OCI-LY3 (cell line): ENCODE measurements around the gene SGCE.

Experiments used
- H2AFZ ChIP-seq: fragments of 200-600, 300-600 bp; shearing (Covaris generic); 2 replicates; pipeline ENCODE4 v1.6.0; 2014; ENCODE audit warnings: antibody characterized with exemption, low read depth, low read length
- H3K27ac ChIP-seq: fragments of 200-600, 300-600 bp; sonication (generic); 2 replicates; pipeline ENCODE4 v1.5.1; 2014; ENCODE audit warnings: mild to moderate bottlenecking, low read length, moderate library complexity, mixed read lengths
- H3K27me3 ChIP-seq: fragments of 200-600, 300-600 bp; sonication (generic); 2 replicates; pipeline ENCODE4 v1.6.1; 2014; ENCODE audit warnings: low read depth, low read length, mixed read lengths
- H3K36me3 ChIP-seq: fragments of 200-600, 300-600 bp; sonication (generic); replicated peaks from 2 replicates; pipeline ENCODE3; 2014; ENCODE audit warnings: low read depth, low read length, mixed read lengths
- H3K4me1 ChIP-seq: fragments of 300-600, 200-600 bp; sonication (generic); 2 replicates; pipeline ENCODE4 v1.6.1; 2014; ENCODE audit warnings: low read length, mixed read lengths
- H3K4me2 ChIP-seq: fragments of 200-600, 300-600 bp; sonication (generic); 2 replicates; pipeline ENCODE4 v1.6.1; 2014; ENCODE audit warnings: low read length, mixed read lengths
- H3K4me3 ChIP-seq: fragments of 300-600, 200-600 bp; sonication (generic); 2 replicates; pipeline ENCODE4 v1.5.1; 2014; ENCODE audit warnings: antibody characterized with exemption, mild to moderate bottlenecking, low read length, moderate library complexity
- H3K79me2 ChIP-seq: fragments of 300-600, 200-600 bp; shearing (Covaris generic); 2 replicates; pipeline ENCODE4 v1.6.1; 2014; ENCODE audit warnings: mild to moderate bottlenecking, low read length, mixed read lengths
- H3K9ac ChIP-seq: fragments of 300-600, 200-600 bp; shearing (Covaris generic); 2 replicates; pipeline ENCODE4 v1.6.0; 2014; ENCODE audit warnings: mild to moderate bottlenecking, low read length, moderate library complexity
- H3K9me3 ChIP-seq: fragments of 200-600, 300-600 bp; shearing (Covaris generic); 2 replicates; pipeline ENCODE4 v1.6.1; 2014; ENCODE audit warnings: low read length, mixed read lengths; ENCODE audit not compliant: insufficient read depth
- H4K20me1 ChIP-seq: fragments of 200-600, 300-600 bp; sonication (generic); 2 replicates; pipeline ENCODE4 v1.6.1; 2016; ENCODE audit warnings: low read length, mixed read lengths; ENCODE audit not compliant: insufficient read depth
- EZH2phosphoT487 ChIP-seq: fragments of 200-600 bp; shearing (Covaris generic); IDR thresholded peaks from 2 replicates; pipeline ENCODE4 v1.6.1; 2018; ENCODE audit warnings: antibody characterized with exemption, mixed run types, low read depth
- TF ChIP-seq, protein P1 (sequence below): fragments of 200-600, 300-600 bp; sonication (generic); IDR thresholded peaks from 2 replicates; pipeline ENCODE4 v1.5.1; 2014; ENCODE audit warnings: antibody characterized with exemption, low read length, low read depth

Gene SGCE

DNA sequence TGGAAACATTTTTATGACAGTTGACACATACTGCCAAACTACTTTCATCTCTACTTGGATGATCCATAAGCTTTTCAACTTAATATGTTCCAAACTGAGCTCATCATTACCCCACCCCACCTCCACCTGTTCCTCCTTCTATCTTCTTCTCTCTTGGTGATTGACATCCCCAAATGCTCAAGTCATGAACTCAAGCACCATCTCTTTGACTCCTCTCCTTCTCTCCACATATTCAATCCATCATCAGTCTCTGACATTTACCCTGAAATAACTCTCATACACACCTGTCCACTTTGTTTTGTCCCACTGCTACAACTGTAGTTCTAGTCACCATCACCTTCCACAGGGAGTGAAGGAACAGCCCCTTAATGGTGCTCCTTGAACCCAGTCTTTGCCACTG lies 43.3 kb downstream of the SGCE start:
- TF ChIP-seq EZH2phosphoT487, result no peak
- Histone ChIP-seq H3K4me1 (peaks cover under 1% of the 10 kb centered on the region; the same call in 1 of the 2 replicates), H3K27me3 (no peaks in the 10 kb centered on the region), H3K36me3 (peaks cover 1% of the 10 kb centered on the region), H2AFZ (no peak overlapping the region), H3K9me3 (no peaks in the 10 kb centered on the region), H3K4me3 (no peak overlapping the region), H4K20me1 (no peaks in the 10 kb centered on the region), H3K4me2 (no peak overlapping the region), H3K9ac (no peak overlapping the region), H3K27ac (no peak overlapping the region), H3K79me2 (no peaks in the 10 kb centered on the region)

GRCh38 chr7:94612253-94612652 lies 43.7 kb downstream of the SGCE start:
- H3K27ac ChIP-seq, result no peak overlapping the region
- no peak overlapping the region for H3K4me3 ChIP-seq
- H3K4me1 ChIP-seq, result peaks cover 4% of the 10 kb centered on the region
- no peaks in the 10 kb centered on the region for H3K27me3 ChIP-seq
- H2AFZ ChIP-seq, result no peak overlapping the region
- H3K9ac ChIP-seq, result no peak overlapping the region
- peaks cover 5% of the 10 kb centered on the region for H3K36me3 ChIP-seq
- no peaks in the 10 kb centered on the region for H3K79me2 ChIP-seq
- H3K4me2 ChIP-seq, result no peak overlapping the region
- H3K9me3 ChIP-seq, result no peaks in the 10 kb centered on the region
- no peaks in the 10 kb centered on the region for H4K20me1 ChIP-seq
- TF ChIP-seq, protein P1, sequence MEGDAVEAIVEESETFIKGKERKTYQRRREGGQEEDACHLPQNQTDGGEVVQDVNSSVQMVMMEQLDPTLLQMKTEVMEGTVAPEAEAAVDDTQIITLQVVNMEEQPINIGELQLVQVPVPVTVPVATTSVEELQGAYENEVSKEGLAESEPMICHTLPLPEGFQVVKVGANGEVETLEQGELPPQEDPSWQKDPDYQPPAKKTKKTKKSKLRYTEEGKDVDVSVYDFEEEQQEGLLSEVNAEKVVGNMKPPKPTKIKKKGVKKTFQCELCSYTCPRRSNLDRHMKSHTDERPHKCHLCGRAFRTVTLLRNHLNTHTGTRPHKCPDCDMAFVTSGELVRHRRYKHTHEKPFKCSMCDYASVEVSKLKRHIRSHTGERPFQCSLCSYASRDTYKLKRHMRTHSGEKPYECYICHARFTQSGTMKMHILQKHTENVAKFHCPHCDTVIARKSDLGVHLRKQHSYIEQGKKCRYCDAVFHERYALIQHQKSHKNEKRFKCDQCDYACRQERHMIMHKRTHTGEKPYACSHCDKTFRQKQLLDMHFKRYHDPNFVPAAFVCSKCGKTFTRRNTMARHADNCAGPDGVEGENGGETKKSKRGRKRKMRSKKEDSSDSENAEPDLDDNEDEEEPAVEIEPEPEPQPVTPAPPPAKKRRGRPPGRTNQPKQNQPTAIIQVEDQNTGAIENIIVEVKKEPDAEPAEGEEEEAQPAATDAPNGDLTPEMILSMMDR, result no peak
- no peak for TF ChIP-seq EZH2phosphoT487

GRCh38 chr7:94609561-94609960 lies 46.4 kb downstream of the SGCE start:
- peaks cover 16% of the 10 kb centered on the region for H3K36me3 ChIP-seq

DNA sequence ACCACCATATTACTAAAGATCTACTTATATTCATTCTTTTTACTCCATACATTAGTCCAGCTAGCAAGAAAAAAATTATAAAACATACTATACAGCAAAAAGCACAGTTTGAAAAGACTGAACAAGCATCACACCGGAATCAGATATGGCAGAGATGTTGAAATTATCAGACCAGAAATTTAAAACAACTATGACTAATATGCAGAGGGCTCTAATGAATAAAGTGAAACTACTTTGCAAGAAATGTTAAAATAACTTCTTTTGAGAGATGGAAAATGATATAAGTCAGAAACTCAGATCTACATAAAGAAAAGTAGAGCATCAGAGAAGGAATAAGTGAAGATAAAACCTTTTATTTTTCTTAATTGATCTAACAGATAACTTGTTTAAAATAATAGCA lies 50.9 kb downstream of the SGCE start:
- no peaks in the 10 kb centered on the region for H3K27me3 ChIP-seq
- peak overlapping the region; percentile 24 for H3K4me3 ChIP-seq
- no peaks in the 10 kb centered on the region for H3K79me2 ChIP-seq
- peaks cover 24% of the 10 kb centered on the region for H3K36me3 ChIP-seq
- peaks cover 13% of the 10 kb centered on the region; the same call in 1 of the 2 replicates for H3K9me3 ChIP-seq
- H3K4me2 ChIP-seq, result peak overlapping the region; percentile 49
- peaks cover 33% of the 10 kb centered on the region for H3K4me1 ChIP-seq
- no peak overlapping the region for H2AFZ ChIP-seq
- H3K9ac ChIP-seq, result no peak overlapping the region
- peak overlapping the region; percentile 29; the same call in 1 of the 2 replicates for H3K27ac ChIP-seq
- no peaks in the 10 kb centered on the region for H4K20me1 ChIP-seq
- TF ChIP-seq EZH2phosphoT487, result no peak
- TF ChIP-seq, protein P1, result no peak

More at GRCh38 chr7:94609561-94609960, 46.4 kb downstream of the SGCE start:
- no peak overlapping the region for H3K4me3 ChIP-seq
- H4K20me1 ChIP-seq, result no peaks in the 10 kb centered on the region
- H3K9ac ChIP-seq, result no peak overlapping the region
- H3K4me2 ChIP-seq, result no peak overlapping the region
- no peak overlapping the region for H2AFZ ChIP-seq
- peaks cover 13% of the 10 kb centered on the region; the same call in 1 of the 2 replicates for H3K9me3 ChIP-seq
- no peak overlapping the region for H3K27ac ChIP-seq
- peaks cover 26% of the 10 kb centered on the region for H3K4me1 ChIP-seq
- H3K79me2 ChIP-seq, result no peaks in the 10 kb centered on the region
- no peaks in the 10 kb centered on the region for H3K27me3 ChIP-seq
- TF ChIP-seq, protein P1, result no peak
